ENCODE measurements around the gene BICD1. TPM values are rescaled to one million over a fixed set of nuclear protein-coding genes. Genes with fewer than 3 reads are reported as not detected.
A peak's percentile ranks its signal among the peaks of the same experiment; 100 is the strongest.

The BICD1 gene
- total and polyA plus RNA-seq, 2 donors (not counting 1 experiment from before 2014, with no cell fraction given), result 11.1 to 12.4 TPM

DNA sequence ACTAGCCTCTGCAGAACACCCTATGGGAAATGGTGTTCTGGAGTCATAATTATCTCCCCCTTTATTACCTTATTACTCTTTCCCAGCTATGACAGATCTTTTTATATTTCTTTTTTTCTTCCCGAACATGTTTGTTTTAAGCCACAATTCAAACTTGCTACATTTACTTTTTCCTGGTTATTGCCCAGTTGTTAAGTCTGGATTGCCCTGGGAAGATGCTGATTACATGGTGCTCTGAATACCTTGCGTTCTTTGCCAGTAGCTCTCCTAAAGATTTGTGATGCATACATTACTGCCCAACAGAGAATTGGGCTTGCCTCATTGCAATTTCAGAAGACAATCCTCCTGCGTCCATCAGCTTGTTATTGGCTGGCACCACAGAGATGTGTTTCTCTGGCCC, 174.5 kb downstream of the BICD1 start:
- no peak for TF ChIP-seq EZH2 (IDR thresholded peaks at IDR 0.05; ENCODE audit: low read length, missing control alignments)
- TF ChIP-seq, protein P1, sequence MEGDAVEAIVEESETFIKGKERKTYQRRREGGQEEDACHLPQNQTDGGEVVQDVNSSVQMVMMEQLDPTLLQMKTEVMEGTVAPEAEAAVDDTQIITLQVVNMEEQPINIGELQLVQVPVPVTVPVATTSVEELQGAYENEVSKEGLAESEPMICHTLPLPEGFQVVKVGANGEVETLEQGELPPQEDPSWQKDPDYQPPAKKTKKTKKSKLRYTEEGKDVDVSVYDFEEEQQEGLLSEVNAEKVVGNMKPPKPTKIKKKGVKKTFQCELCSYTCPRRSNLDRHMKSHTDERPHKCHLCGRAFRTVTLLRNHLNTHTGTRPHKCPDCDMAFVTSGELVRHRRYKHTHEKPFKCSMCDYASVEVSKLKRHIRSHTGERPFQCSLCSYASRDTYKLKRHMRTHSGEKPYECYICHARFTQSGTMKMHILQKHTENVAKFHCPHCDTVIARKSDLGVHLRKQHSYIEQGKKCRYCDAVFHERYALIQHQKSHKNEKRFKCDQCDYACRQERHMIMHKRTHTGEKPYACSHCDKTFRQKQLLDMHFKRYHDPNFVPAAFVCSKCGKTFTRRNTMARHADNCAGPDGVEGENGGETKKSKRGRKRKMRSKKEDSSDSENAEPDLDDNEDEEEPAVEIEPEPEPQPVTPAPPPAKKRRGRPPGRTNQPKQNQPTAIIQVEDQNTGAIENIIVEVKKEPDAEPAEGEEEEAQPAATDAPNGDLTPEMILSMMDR (conservative IDR thresholded peaks at IDR 0.05 in 1 of 2, IDR thresholded peaks at IDR 0.05 in 1 of 2; ENCODE audit: low read depth in 1 of 2, low read length in 2 of 2), result no peak
- Histone ChIP-seq H3K4me3 (replicated peaks in 1 of 4; ENCODE audit: control extremely low read depth in 1 of 4, insufficient read depth in 1 of 4, low read depth in 3 of 4, low read length in 4 of 4) (no peak overlapping the region), H3K79me2 (ENCODE audit: control insufficient read depth, insufficient read depth, low read length) (no peaks in the 10 kb centered on the region), H3K4me2 (ENCODE audit: extremely low read depth, insufficient read depth, low read length) (no peak overlapping the region), H3K9me3 (ENCODE audit: control insufficient read depth, insufficient read depth, low read depth, low read length) (no peaks in the 10 kb centered on the region), H3K4me1 (ENCODE audit: control insufficient read depth, extremely low read depth, insufficient read depth, low read length) (no peaks in the 10 kb centered on the region), H3K27ac (ENCODE audit: insufficient read depth, low read length) (no peak overlapping the region), H3K36me3 (ENCODE audit: control insufficient read depth, insufficient read depth, low read length) (no peaks in the 10 kb centered on the region), H3K9ac (ENCODE audit: insufficient read depth, low read length) (no peak overlapping the region), H2AFZ (ENCODE audit: low read length) (no peak overlapping the region), H3K27me3 (ENCODE audit: control insufficient read depth, insufficient read depth, low read length) (no peaks in the 10 kb centered on the region), H4K20me1 (ENCODE audit: control insufficient read depth, extremely low read depth, insufficient read depth, low read length) (no peaks in the 10 kb centered on the region)
- no peak for DNase-seq (ENCODE audit: low read depth in 2 of 2)

DNA sequence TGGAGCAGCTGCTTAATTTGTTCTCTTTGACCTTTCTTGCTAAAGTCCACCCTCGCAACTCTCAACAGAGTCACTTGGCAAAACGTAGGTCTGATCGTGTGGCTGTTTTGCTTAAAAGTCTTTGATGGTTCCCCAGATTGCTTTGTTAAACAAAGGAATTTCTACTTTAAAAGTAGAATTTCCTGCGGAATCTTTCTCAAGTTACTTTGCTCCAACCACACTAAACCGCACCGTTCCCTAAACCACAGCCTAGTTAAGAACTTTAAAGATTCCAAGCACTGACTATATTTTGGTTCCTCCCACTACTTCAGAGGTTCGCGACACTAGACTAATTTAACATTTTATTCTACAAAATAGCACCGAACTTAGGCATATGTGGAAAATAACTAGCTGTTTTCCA, 177.9 kb downstream of the BICD1 start:
- Histone ChIP-seq H3K4me1 (ENCODE audit: control insufficient read depth, extremely low read depth, insufficient read depth, low read length) (no peaks in the 10 kb centered on the region), H3K79me2 (ENCODE audit: control insufficient read depth, insufficient read depth, low read length) (no peaks in the 10 kb centered on the region), H3K4me2 (ENCODE audit: extremely low read depth, insufficient read depth, low read length) (no peak overlapping the region), H3K4me3 (replicated peaks in 1 of 4; ENCODE audit: control extremely low read depth in 1 of 4, insufficient read depth in 1 of 4, low read depth in 3 of 4, low read length in 4 of 4) (no peak overlapping the region), H4K20me1 (ENCODE audit: control insufficient read depth, extremely low read depth, insufficient read depth, low read length) (no peaks in the 10 kb centered on the region), H2AFZ (ENCODE audit: low read length) (no peak overlapping the region), H3K27ac (ENCODE audit: insufficient read depth, low read length) (no peak overlapping the region), H3K9me3 (ENCODE audit: control insufficient read depth, insufficient read depth, low read depth, low read length) (no peaks in the 10 kb centered on the region), H3K36me3 (ENCODE audit: control insufficient read depth, insufficient read depth, low read length) (no peaks in the 10 kb centered on the region), H3K27me3 (ENCODE audit: control insufficient read depth, insufficient read depth, low read length) (no peaks in the 10 kb centered on the region), H3K9ac (ENCODE audit: insufficient read depth, low read length) (no peak overlapping the region)
- DNase-seq (ENCODE audit: low read depth in 2 of 2), result peak in 1 of 2 donors; percentile 53
- no peak for TF ChIP-seq EZH2 (IDR thresholded peaks at IDR 0.05; ENCODE audit: low read length, missing control alignments)
- TF ChIP-seq, protein P1 (conservative IDR thresholded peaks at IDR 0.05 in 1 of 2, IDR thresholded peaks at IDR 0.05 in 1 of 2; ENCODE audit: low read depth in 1 of 2, low read length in 2 of 2), result no peak

DNA sequence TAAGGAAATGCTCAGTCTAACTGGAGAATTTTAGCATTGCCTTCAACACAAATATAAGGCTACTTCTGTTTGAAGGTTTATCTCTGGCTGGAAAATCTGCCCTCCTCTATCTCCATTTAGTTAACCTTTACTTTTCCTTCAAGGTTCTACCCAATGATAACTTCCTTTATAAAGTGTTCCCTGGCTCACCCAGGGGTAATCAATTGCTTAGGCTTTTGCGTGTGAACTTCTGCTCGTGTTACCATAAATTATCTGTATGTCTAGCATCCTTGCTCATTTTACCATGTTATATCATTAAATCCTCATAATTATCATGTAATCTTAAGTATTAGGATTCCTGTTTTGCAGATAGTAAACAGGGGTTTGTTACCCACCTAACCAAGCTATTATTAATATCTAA, 178.4 kb downstream of the BICD1 start:
- Histone ChIP-seq H3K4me2 (ENCODE audit: extremely low read depth, insufficient read depth, low read length) (no peak overlapping the region), H3K4me3 (replicated peaks in 1 of 4; ENCODE audit: control extremely low read depth in 1 of 4, insufficient read depth in 1 of 4, low read depth in 3 of 4, low read length in 4 of 4) (no peak overlapping the region), H4K20me1 (ENCODE audit: control insufficient read depth, extremely low read depth, insufficient read depth, low read length) (no peaks in the 10 kb centered on the region), H3K36me3 (ENCODE audit: control insufficient read depth, insufficient read depth, low read length) (no peaks in the 10 kb centered on the region), H2AFZ (ENCODE audit: low read length) (no peak overlapping the region), H3K4me1 (ENCODE audit: control insufficient read depth, extremely low read depth, insufficient read depth, low read length) (no peaks in the 10 kb centered on the region), H3K9ac (ENCODE audit: insufficient read depth, low read length) (no peak overlapping the region), H3K9me3 (ENCODE audit: control insufficient read depth, insufficient read depth, low read depth, low read length) (no peaks in the 10 kb centered on the region), H3K79me2 (ENCODE audit: control insufficient read depth, insufficient read depth, low read length) (no peaks in the 10 kb centered on the region), H3K27ac (ENCODE audit: insufficient read depth, low read length) (no peak overlapping the region), H3K27me3 (ENCODE audit: control insufficient read depth, insufficient read depth, low read length) (no peaks in the 10 kb centered on the region)
- DNase-seq (ENCODE audit: low read depth in 2 of 2), result no peak
- TF ChIP-seq, protein P1 (conservative IDR thresholded peaks at IDR 0.05 in 1 of 2, IDR thresholded peaks at IDR 0.05 in 1 of 2; ENCODE audit: low read depth in 1 of 2, low read length in 2 of 2), result no peak
- no peak for TF ChIP-seq EZH2 (IDR thresholded peaks at IDR 0.05; ENCODE audit: low read length, missing control alignments)
